HG03097 (cell line): ENCODE measurements around the gene KIAA0930.
A peak's percentile ranks its signal among the peaks of the same experiment; 100 is the strongest.

Source experiments
- ATAC-seq: cut with Tn5 transposase; IDR thresholded peaks from one replicate; pipeline ENCODE4 v1.9.1; 2021; ENCODE audit not compliant: unreplicated experiment, low FRiP score

The KIAA0930 gene

DNA sequence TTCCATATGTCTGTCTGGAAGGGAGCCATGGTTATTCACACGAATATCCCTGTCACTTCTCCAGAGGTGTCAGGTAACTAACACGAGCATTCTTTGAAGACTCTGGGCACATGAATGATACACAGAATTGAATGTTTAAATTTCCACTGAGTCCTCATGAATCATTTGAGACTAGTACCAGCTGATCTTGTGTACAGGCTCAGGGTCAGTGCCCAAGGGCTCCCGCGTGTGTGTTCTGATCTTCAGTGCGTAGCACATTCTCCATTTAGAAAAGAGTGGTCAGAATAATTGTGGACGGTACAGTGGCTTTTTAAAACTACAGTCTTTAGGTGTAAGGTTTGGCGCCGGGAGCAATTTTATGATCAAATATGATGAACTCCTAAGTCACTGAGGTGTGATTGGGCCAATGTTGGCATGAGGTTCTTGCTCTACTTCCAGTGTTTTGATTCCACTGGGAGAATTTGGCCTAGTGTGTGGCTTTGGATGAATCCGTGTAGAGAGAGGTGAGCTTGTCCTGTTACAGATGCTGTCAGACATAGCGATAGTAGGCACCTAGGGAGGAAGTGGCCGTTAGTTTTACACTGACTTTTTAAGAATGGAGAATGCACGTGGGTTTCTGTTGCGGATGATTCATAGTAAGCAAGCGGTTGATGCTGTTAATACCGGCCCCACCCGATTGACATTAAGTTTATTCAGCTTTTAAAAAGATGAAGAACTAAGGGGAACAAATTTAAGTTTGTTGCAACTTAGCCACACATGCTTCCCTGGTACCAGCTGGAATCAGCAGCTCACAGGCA lies 54.8 kb downstream of the KIAA0930 start:
- no peak for ATAC-seq

DNA sequence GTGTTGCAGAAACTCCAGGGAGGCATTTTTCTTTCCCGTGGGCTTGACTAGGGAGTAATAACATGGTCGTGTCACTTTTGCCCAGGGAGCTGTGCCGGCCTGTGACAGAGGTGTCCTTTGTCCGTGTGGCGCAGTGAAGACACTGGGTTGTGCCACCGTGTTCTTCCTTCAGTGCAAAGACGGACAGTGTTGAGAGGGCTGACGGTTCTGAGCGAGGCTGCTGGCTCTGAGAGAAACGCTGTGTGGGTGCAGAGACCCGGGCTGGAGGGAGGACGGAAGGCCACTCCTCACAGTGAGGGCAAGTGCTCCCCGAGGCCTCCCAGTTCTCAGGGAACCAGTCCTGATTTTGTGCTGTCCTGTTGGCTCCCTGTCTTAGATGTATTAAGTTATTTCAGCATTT lies 56.7 kb downstream of the KIAA0930 start:
- ATAC-seq: no peak

DNA sequence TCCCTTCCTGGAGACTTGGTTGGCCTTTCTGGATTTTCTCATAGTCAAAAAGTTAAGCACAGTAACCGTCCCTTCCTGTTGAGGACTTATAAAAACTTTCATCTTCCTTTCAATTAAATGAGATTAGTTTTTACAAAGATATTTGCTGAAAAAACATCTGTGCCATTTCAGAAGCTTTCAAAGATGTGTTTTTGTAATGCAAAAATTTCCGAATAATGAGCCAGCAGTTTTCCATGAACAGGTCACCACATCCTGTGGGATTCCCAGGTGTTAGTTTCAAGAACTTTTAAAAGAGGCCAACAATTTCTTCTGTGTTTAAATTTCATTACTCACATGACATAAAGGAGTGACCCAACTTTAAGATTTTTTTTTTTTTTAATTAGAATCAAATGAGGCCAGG lies 58.9 kb downstream of the KIAA0930 start:
- ATAC-seq: no peak

DNA sequence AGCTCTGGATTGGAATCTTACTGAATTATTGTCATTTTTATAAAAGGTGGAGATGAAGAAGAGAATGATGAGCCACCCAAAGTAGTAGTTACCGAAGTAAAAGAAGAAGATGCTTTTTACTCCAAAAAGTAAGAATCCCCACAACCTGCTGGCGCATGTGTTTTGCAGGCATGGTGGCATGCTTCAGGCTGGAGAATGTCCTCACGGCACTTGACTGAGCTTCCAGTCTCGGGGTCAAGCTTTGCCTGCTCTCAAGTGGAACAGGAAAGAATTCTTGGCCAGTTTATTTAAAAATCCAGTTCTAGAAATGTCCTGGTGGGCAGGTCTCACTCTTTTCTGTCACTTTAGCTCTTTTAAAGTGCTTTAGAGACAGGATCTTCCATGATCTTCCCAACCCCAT lies 59.5 kb downstream of the KIAA0930 start:
- ATAC-seq: no peak

DNA sequence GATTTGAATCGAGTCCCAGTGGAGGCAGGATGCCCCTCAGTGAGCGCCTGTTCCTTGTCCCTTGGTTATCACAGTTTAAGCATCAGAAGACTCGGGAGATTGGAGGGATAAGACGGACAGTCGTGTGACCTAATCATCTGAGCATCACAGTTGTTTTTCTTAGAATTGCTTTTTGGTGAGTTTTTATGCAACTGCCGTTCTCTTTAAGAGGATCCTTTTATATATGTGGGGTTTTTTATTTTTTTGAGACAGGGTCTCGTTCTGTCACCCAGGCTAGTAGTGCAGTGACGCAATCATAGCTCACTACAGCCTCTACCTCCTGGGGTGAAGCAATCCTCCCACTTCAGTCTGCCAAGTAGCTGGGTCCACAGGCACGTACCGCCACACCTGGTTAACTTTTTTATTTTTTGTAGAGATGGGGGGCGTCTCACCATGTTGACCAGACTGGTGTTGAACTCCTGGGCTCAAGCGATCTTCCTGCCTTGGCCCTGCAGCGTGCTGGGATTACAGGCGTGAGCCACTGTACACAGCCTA lies 60.5 kb downstream of the KIAA0930 start:
- no peak for ATAC-seq

DNA sequence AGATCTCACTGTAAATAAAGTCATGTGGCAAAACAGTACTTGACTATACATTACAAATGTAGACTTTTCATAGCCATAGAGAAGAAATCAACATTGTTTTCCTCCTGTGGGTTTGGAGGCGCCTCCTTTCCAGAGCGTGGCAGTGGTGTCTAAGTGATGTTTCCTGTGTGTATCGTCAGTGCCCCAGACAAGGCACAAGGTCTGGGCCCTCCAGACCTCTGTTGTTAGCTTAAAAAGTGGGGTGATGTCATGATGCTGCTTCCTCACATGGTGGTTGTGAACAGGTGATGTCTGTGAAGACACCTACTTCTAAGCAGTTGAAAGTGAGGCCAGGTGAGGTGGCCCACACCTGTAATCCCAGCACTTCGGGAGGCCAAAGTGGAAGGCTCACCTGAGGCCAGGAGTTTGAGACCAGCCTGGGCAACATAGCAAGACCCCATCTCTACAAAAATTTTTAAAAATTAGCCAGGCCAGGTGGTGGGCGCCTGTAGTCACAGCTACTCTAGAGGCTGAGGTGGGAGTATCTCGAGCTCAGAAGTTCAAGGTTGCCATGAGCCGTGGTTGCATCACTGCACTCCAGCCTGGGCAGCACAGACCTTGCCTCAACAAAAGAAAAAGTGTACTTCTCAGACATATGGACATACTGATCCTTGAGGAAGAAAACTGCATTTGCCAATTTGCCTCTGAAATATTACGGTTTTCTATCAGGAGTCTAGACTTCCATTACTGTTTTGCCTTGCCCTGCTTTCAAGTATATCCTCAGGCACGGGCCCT lies 61.2 kb downstream of the KIAA0930 start:
- ATAC-seq: no peak

DNA sequence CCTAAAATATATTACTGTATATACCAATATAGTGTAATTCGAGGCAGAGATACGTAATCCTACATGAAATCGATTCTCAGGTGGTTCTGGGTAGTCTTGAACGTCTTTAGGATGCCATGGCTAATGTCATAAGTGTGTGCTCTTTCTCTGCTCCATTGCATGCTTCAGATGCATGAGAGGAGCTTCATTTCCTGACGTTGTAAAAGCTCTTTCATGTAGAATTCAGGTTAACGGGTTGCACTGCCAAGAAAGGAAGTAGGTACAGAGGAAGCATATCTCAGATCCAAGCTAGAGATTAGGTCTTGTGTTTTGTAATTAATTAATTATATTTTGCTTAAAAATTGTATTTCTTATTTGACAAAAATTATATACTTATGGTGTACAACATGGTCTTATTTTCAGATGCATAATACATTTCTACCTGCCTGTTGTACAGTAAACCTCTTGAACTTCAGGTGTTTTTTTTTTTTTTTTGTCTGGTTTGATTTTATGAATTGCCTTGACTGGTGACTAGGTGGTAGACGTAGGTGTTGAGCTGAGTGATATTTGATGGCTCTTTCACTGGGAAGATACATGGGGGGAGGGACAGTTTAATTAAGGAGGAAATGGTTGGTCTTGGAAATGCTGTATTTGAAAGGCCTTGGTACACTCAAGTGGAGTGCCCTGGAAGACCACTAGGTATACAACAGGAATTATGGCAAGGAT lies 67.7 kb downstream of the KIAA0930 start:
- no peak for ATAC-seq

DNA sequence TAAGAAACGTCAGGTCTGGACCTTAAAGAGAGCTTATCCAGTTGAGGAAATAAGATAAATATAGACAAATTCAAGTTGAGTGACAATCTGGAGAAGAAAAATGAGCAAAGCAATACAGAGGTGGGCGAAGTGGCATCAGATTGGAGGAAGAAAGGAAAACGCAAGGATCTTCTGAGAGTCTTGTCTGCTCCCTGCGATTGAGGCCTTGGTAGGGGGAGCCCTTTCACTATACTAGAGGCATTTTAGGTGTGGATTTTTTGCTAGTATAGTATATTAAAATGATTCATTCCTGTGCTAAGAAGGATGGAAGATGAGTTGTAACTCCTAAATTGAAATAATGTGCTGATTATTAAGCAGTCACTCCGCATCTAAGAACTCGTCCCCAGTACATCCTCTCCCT lies 68.9 kb downstream of the KIAA0930 start:
- no peak for ATAC-seq

DNA sequence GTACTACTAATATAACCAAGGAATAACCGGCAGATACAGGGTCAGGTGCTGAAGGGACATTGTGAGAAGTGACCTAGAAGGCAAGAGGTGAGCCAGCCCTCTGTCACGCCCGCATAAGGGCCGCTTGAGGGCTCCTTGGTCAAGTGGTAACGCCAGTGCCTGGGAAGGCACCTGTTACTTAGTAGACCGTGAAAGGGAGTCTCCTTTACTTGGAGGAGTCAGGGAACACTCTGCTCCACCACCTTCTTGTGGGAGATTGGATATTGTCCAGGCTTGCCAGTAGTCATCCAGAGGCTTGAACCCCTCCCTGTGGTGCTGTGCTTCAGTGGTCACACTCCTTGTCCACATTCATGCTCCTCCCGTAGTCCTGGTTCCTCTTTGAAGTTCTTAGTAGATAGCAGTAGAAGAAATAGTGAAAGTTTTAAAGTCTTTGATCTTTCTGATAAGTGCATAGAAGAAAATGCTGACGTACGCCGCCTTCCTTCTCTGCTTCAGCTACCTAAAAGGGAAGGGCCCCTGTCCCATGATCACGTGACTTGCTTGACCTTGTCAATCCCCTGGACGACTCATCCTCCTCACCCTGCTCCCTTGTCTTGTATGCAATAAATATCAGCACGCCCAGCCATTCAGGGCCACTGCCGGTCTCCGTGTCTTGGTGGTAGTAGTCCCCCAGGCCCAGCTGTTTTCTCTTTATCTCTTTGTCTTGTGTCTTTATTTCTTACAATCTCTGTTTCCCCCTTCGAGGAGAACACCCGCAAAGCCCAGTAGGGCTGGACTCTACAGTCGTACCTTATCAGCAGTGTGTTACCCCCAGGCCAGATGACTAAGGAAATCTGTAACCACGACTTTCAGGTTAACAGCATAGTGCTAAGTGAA lies 70.9 kb downstream of the KIAA0930 start:
- ATAC-seq: no peak

DNA sequence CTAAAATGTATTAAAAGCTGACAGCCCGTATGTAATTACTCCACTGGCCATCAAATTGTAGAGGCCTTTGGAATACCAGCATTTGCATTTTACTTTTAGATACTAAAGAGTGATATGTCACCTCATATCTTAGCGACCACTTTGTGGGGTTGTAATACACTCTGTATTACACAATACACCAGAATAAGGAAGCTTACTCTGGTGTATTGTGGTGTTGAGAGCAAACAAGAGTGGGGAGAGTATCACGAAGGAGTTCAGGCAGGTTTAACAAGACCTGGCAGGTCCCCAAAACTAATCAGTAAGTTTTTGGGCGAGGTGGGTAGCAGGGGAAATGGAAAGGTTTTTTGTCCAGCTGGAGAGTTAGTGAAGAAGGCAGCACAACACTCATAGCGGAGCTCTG lies 73.8 kb downstream of the KIAA0930 start:
- no peak for ATAC-seq

DNA sequence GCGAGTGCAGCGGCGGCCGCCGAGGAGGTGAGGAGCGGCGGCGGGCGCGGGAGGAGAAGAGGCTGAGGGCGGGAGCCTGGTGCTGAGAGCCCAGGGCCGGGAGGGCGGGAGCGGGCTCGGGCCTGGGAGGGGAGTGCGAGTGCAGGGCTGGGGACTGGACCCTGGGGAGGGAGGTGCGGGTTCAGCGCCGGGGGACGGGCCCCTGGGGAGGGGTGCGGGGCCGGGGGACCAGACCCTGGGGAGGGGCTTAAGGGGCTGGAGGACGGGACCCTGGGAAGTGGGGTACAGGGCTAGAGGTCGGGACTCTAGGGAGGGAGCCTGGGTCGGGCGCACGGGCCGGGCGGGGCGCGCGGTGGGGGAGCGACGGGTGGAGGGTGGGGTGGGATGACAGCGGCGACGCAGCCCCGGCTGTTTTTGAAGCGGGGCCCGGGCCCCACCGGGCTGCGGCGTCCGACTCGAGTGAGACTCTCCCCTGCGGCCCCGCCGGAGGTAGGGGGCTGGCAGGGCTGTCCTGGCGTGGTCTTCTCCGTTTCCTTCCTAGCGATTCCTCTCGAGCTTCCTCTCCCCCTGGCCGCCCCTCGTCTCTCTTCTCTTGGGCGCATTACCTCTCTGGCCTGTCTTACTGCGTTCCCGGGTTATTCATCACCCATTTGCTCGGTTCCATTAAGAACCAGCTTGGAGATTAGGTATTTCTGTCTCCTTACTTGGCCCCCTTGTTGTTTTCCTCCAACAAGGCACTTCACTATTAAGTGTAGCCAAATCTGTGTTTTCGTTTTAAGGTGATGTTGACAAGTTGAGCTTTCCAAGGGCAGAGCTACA lies 76.2 kb downstream of the KIAA0930 start:
- ATAC-seq: peak; percentile 18

DNA sequence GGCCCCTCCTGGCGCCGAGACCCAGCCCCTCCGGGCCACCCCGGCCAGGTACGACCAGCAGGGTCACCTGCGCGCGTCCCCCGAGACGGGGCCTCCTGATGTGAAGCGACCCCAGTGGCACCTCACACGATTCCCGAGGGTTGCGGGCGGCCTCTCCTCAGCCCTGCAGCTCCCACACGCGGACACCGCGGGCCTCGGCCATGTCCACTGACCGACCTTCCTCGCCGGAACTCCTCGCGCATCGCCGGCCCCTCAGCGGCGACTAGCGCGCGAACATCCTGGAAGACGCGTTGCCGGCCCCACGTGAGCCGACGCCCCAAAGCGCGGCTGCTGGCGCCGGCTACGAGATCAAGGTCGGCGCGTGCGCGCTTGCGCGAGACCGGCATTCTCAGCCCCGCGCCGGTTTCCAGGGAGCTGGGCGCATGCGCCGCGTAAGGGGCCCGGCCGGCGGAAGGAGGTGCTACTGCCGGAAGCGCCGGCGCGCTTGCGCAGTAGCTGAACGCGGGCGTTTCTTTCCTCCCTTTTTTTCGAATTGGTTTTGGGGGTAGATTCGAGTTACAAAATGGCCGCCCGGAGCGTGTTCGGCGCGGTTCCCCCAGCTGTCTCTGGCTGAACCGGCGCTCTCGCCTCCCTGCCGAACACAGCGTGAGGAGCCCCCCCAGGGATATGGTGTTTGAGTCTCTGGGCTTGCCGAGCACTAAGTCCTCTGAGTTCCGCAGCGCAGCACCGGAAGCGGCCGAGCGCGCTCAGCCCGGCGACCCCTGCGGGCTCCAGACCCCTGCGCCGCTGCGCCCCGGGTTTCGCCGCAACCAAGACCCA lies 77.0 kb downstream of the KIAA0930 start, which contains the start of gene NUP50:
Gene NUP50, plus strand, starts transcription at position 475 of the 819 bp plus-strand sequence. CDS start 4,253 bp downstream, outside the sequence.
- ATAC-seq: peak; percentile 89

DNA sequence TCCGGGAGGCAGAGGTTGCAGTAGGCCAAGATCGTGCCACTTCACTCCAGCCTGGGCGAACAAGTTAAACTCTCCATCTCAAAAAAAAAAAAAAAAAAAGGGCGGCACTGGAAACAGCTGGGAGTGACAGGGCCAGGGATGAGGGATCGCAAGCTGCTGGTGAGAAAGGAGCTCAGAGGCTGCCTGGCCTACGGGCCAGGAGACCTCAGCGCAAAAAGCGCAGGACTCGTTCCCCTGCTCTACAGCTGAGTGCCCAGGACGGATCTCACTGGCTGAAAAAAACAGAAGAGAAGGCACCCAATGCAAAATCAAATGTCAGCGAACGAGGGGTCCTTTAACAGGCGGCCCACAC lies 77.6 kb downstream of the KIAA0930 start:
- peak; percentile 6 for ATAC-seq

DNA sequence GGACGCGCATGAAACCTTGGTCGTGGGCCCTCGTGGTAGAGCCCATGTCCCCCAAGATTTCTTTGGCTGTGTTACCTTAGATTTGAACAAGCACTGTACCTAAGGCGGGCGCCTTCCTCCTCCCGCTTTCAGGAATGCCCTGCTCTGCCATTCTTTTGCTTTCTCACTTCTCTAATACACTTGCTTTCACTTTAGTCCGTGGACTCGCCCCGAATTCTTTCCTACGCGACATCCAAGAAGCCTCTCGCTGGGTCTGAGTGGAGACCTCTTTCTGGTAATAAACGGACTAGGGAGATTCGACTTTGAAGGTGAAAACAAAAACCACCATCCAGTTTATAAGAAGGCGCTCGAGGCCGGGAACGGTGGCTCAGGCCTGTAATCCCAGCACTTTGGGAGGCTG lies 78.2 kb downstream of the KIAA0930 start:
- ATAC-seq: no peak

DNA sequence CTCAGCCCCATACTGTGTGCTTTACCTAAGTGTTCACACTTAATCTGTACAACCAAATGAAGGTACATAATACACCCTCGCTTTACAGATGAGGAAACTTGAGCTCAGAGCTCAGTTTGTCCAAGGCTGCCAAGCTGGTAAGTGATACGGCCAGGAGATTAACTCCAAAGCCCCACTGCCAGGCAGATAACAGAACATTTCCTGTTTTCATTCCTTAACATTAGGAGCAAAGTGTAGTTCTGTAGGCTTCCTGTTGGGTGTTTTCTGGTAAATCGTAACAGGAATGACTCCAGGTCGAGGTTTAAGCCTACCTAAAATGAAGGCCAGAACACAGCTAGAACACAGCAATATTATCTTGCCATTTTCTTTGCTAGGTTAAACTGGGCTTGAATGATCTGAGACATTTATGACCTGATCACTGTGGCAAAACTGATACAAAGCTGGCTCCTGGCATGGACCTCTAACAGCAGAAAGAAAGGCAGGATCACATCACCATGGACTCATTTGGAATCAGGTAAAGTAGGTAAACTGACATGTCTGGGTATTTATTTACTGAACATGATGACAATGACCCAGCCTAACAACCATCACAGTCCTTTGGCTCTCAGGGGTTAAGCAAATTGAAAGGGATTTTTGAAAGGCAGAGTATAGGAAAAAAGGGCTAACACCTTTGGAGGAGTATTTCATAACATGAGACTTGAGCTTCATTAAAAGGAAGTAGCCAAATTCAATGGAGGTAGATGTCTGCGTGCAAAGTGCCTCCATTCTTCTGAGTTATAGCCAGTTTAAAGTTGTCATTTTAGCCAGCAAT lies 80.8 kb downstream of the KIAA0930 start:
- no peak for ATAC-seq

DNA sequence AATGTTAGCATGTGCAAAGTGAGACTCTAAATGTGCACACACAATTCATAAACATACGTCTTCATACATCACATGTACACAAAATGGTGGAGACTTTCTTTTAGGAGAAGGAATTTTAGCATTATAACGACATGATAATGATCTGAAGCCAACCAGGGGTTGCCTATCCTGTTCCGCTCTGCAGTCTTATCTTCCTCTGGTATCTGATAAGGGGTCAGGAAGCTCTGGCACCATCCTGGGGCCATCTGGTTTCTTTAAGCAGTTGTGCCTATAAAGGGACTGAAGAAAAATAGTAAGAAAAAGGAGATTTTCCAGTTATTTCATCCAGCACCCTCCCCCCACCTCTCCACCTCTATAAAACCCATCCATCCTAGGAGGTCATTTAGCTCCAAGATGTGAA lies 82.8 kb downstream of the KIAA0930 start:
- ATAC-seq: no peak

DNA sequence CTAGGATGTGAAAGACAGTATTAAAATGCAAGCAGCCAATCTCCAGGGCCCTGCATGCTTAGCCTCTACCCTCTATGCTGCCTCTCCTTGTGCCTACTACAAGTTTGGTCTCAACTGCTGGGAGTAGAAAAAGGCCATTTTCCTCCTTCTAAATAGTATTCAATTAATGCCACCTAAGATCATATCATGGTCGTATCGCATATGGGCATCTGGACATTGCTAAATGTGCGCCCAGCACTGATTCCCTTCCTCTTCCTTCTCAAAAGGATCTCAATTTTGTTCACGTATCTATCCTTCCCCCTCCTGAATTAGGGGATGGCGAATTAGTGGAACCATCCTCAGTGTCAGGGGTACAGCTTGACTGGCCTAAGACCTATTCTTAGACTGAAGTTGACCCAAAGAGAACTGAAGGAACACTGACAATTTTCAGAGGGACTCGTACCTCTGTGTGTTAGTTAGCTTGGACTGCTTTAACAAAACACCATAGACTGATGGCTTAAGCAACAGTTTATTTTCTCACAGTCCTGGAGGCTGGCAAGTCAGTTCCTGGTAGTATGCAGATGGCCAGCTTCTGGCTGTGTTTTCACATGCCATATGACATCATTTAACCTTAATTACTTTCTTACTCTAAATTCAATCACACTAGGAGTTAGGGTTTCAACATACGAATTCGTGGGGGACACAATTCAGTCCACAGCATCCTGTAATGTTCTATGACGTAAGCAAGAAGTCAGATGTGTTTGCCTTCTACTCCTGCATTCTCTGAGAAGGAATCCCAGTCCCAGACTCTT lies 85.4 kb downstream of the KIAA0930 start:
- no peak for ATAC-seq
